ENCODE measurements around the gene SLC2A13. TPM values are rescaled to one million over a fixed set of nuclear protein-coding genes. Genes with fewer than 3 reads are reported as not detected.

SLC2A13 gene
- total and polyA plus RNA-seq, 2 donors (not counting 3 experiments of a cell fraction or from before 2014, with no cell fraction given): 1.2 to 4.9 TPM

DNA sequence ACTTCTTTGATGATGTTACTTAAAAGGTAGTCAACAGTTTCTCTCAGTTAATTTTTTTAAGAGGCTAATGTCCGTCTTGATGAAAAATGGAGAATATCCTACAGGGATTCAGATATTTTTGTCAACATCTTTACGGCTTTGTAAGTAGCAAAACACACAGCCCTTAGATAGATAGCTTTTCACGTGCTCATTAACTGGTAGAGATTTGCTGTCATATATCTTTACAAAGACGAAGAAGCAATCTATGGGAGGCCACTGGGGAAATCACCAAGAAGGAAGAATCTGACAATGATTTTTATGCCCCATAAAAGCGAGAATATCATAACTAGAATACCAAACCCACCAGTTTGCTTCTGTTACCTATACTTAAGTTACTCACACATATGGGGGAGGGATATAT lies 121.2 kb downstream of the SLC2A13 start:
- Histone ChIP-seq H3K4me1 (ENCODE audit: control insufficient read depth, extremely low read depth, insufficient read depth, low read length) (no peaks in the 10 kb centered on the region), H3K4me3 (replicated peaks in 1 of 3; ENCODE audit: insufficient read depth in 1 of 3, low read depth in 1 of 3, low read length in 3 of 3) (no peak overlapping the region), H3K4me2 (ENCODE audit: insufficient read depth, low read length) (no peak overlapping the region), H2AFZ (ENCODE audit: low read depth, low read length) (no peak overlapping the region), H3K9ac (replicated peaks; ENCODE audit: extremely low read depth, insufficient read depth, low read length) (no peak overlapping the region), H3K27me3 (ENCODE audit: control insufficient read depth in 2 of 2, insufficient read depth in 2 of 2, low read length in 2 of 2) (no peaks in the 10 kb centered on the region), H3K9me3 (replicated peaks; ENCODE audit: control insufficient read depth, insufficient read depth, low read length) (no peaks in the 10 kb centered on the region), H4K20me1 (replicated peaks; ENCODE audit: control insufficient read depth, extremely low read depth, insufficient read depth, low read length) (no peaks in the 10 kb centered on the region), H3K9me1 (replicated peaks; ENCODE audit: control insufficient read depth, extremely low read depth, insufficient read depth, low read length) (no peaks in the 10 kb centered on the region), H3K27ac (ENCODE audit: insufficient read depth, low read depth, low read length) (no peak overlapping the region), H3K79me2 (ENCODE audit: control insufficient read depth, insufficient read depth, low read length) (no peaks in the 10 kb centered on the region), H3K36me3 (ENCODE audit: control insufficient read depth in 2 of 2, extremely low read depth in 1 of 2, insufficient read depth in 2 of 2, low read length in 2 of 2) (no peaks in the 10 kb centered on the region)
- intact Hi-C loops (cut with micrococcal nuclease): no loop called here
- BruUV-seq (replicated peaks): no TSS peak
- CTCF ChIA-PET: interaction anchor here (1.0 kb wide), 1 partner anchor 8 kb away, joined by 3 read pairs; no protein-coding TSS in a partner anchor
- FAIRE-seq (no peak), DNase-seq (ENCODE audit: low read depth, low spot score) (no peak)
- dilution Hi-C loops (cut with MboI; ENCODE audit: extremely low pct_ligation_motif_present, low sequenced_read_pairs): no loop called here
- POLR2A ChIA-PET: no interaction called here
- TF ChIP-seq POLR2A (IDR thresholded peaks at IDR 0.05; ENCODE audit: low read depth, low read length): no peak
- TF ChIP-seq EZH2 (IDR thresholded peaks at IDR 0.05; ENCODE audit: borderline replicate concordance, low read depth, low read length, severe bottlenecking): no peak
- no peak for TF ChIP-seq FOS (IDR thresholded peaks at IDR 0.05; ENCODE audit: borderline replicate concordance, insufficient read depth, low read length)
- TF ChIP-seq JUN (IDR thresholded peaks at IDR 0.05; ENCODE audit: borderline replicate concordance, insufficient read depth, insufficient read length, low read depth): no peak
- TF ChIP-seq, protein P1, sequence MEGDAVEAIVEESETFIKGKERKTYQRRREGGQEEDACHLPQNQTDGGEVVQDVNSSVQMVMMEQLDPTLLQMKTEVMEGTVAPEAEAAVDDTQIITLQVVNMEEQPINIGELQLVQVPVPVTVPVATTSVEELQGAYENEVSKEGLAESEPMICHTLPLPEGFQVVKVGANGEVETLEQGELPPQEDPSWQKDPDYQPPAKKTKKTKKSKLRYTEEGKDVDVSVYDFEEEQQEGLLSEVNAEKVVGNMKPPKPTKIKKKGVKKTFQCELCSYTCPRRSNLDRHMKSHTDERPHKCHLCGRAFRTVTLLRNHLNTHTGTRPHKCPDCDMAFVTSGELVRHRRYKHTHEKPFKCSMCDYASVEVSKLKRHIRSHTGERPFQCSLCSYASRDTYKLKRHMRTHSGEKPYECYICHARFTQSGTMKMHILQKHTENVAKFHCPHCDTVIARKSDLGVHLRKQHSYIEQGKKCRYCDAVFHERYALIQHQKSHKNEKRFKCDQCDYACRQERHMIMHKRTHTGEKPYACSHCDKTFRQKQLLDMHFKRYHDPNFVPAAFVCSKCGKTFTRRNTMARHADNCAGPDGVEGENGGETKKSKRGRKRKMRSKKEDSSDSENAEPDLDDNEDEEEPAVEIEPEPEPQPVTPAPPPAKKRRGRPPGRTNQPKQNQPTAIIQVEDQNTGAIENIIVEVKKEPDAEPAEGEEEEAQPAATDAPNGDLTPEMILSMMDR (IDR thresholded peaks at IDR 0.05; ENCODE audit: extremely low read depth in 1 of 2, insufficient read depth in 1 of 2, low read depth in 1 of 2, low read length in 2 of 2): no peak

DNA sequence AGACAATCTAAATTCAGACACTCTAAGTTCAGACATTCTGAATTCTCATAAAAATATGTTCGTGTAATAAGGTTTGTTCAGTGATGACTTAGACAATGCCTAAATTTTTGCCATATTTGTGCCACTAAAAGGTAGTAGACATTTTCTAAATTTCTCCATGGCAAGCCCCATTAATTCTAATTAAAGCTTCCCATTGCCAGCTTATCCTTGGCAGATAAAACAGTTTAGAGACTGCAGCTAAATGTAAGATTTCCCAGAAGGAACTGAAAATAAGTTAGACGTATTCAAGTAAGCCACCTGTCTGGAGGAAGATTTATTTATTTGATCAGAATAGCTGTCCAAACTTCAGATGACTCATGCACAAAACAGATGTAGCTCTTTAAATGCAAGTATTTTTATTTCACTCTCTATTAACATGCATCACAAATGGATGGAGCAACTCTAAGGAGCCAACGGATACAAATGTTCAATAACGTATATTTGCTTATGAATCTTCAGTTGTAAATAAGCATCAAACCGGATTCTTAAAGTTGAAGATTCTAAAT lies 130.4 kb downstream of the SLC2A13 start:
- dilution Hi-C loops (cut with MboI; ENCODE audit: extremely low pct_ligation_motif_present, low sequenced_read_pairs) (no loop called here), intact Hi-C loops (cut with micrococcal nuclease) (no loop called here)
- no peaks in the 10 kb centered on the region for H3K9me3 ChIP-seq (replicated peaks; ENCODE audit: control insufficient read depth, insufficient read depth, low read length)
- no TSS peak for BruUV-seq (replicated peaks)
- H3K4me3 ChIP-seq (replicated peaks in 1 of 3; ENCODE audit: insufficient read depth in 1 of 3, low read depth in 1 of 3, low read length in 3 of 3): no peak overlapping the region
- ChIA-PET POLR2A (no interaction called here), CTCF (interaction anchor here (1.0 to 1.8 kb wide), 3 partner anchors 16 to 211 kb away, joined by 3 to 5 read pairs (median 5); no protein-coding TSS in a partner anchor)
- no peak overlapping the region for H3K9ac ChIP-seq (replicated peaks; ENCODE audit: extremely low read depth, insufficient read depth, low read length)
- H3K79me2 ChIP-seq (ENCODE audit: control insufficient read depth, insufficient read depth, low read length): no peaks in the 10 kb centered on the region
- H3K27me3 ChIP-seq (ENCODE audit: control insufficient read depth in 2 of 2, insufficient read depth in 2 of 2, low read length in 2 of 2): no peaks in the 10 kb centered on the region
- FAIRE-seq: no peak
- no peaks in the 10 kb centered on the region for H3K4me1 ChIP-seq (ENCODE audit: control insufficient read depth, extremely low read depth, insufficient read depth, low read length)
- H3K36me3 ChIP-seq (ENCODE audit: control insufficient read depth in 2 of 2, extremely low read depth in 1 of 2, insufficient read depth in 2 of 2, low read length in 2 of 2): no peaks in the 10 kb centered on the region
- no peak overlapping the region for H3K27ac ChIP-seq (ENCODE audit: insufficient read depth, low read depth, low read length)
- no peaks in the 10 kb centered on the region for H4K20me1 ChIP-seq (replicated peaks; ENCODE audit: control insufficient read depth, extremely low read depth, insufficient read depth, low read length)
- no peak overlapping the region for H3K4me2 ChIP-seq (ENCODE audit: insufficient read depth, low read length)
- no peak for DNase-seq (ENCODE audit: low read depth, low spot score)
- no peaks in the 10 kb centered on the region for H3K9me1 ChIP-seq (replicated peaks; ENCODE audit: control insufficient read depth, extremely low read depth, insufficient read depth, low read length)
- no peak for TF ChIP-seq FOS (IDR thresholded peaks at IDR 0.05; ENCODE audit: borderline replicate concordance, insufficient read depth, low read length)
- no peak for TF ChIP-seq GATA2 (IDR thresholded peaks at IDR 0.05; ENCODE audit: insufficient read depth, insufficient read length, low read depth, low read length)
- no peak for TF ChIP-seq POLR2A (IDR thresholded peaks at IDR 0.05; ENCODE audit: low read depth, low read length)
- no peak for TF ChIP-seq MYC (IDR thresholded peaks at IDR 0.05; ENCODE audit: low read depth, low read length)
- TF ChIP-seq, protein P1 (IDR thresholded peaks at IDR 0.05; ENCODE audit: extremely low read depth in 1 of 2, insufficient read depth in 1 of 2, low read depth in 1 of 2, low read length in 2 of 2): no peak
- TF ChIP-seq EZH2 (IDR thresholded peaks at IDR 0.05; ENCODE audit: borderline replicate concordance, low read depth, low read length, severe bottlenecking): no peak
- TF ChIP-seq JUN (IDR thresholded peaks at IDR 0.05; ENCODE audit: borderline replicate concordance, insufficient read depth, insufficient read length, low read depth): no peak
- no peak for TF ChIP-seq POLR2AphosphoS5 (IDR thresholded peaks at IDR 0.05; ENCODE audit: insufficient read depth, low read depth, low read length)
- TF ChIP-seq, protein P2, sequence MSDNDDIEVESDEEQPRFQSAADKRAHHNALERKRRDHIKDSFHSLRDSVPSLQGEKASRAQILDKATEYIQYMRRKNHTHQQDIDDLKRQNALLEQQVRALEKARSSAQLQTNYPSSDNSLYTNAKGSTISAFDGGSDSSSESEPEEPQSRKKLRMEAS (IDR thresholded peaks at IDR 0.05; ENCODE audit: insufficient read depth, insufficient read length): no peak
- no peak overlapping the region for H2AFZ ChIP-seq (ENCODE audit: low read depth, low read length)
